HG02610 (cell line): Measurements from ENCODE around the gene RNF180.
"Not testable (repeated sequence)": the region's sequence is repeated elsewhere in the genome, so short reads cannot be mapped to it uniquely, and the experiment has no call there.

Experiments
- ATAC-seq: cut with Tn5 transposase; IDR thresholded peaks from one replicate; pipeline ENCODE4 v1.9.1; 2021; ENCODE audit warnings: mild to moderate bottlenecking, moderate library complexity; ENCODE audit not compliant: unreplicated experiment

The RNF180 gene

GRCh38 chr5:64364426-64364825 is 198.8 kb downstream of the RNF180 start:
- ATAC-seq, result no peak

- peak; percentile 84 for ATAC-seq
Observed at GRCh38 chr5:64384765-64385164, 219.1 kb downstream of the RNF180 start.

- no peak for ATAC-seq
Observed at GRCh38 chr5:64397552-64397951, 231.9 kb downstream of the RNF180 start.

GRCh38 chr5:64398735-64399134 is 233.1 kb downstream of the RNF180 start:
- ATAC-seq, result not testable (repeated sequence)

GRCh38 chr5:64407103-64407825 is 241.6 kb downstream of the RNF180 start:
- not testable (repeated sequence) for ATAC-seq

- ATAC-seq, result no peak
Observed at GRCh38 chr5:64417390-64417789, 251.7 kb downstream of the RNF180 start.

GRCh38 chr5:64418013-64418412 is 252.4 kb downstream of the RNF180 start:
- ATAC-seq, result no peak
